KOPT-K1 (cell line): ENCODE results near the gene SETD1B.
"Not testable (repeated sequence)": the region's sequence is repeated elsewhere in the genome, so short reads cannot be mapped to it uniquely, and the experiment has no call there.

Experiments used
- H3K27ac ChIP-seq: fragments of 200-600 bp; sonication (generic); 2 replicates; pipeline ENCODE4 v1.5.1; 2016; ENCODE audit warnings: antibody characterized with exemption, mild to moderate bottlenecking, low read depth, low read length; ENCODE audit not compliant: poor library complexity, severe bottlenecking
- H3K36me3 ChIP-seq: fragments of 200-600 bp; sonication (generic); 2 replicates; pipeline ENCODE4 v1.5.1; 2017; ENCODE audit warnings: antibody characterized with exemption, mild to moderate bottlenecking, low read length, moderate library complexity; ENCODE audit not compliant: insufficient read depth
- H3K9me3 ChIP-seq: fragments of 200-600 bp; sonication (generic); 2 replicates; pipeline ENCODE4 v1.5.1; 2017; ENCODE audit warnings: antibody characterized with exemption, low read length, mild to moderate bottlenecking; ENCODE audit not compliant: insufficient read depth, poor library complexity, severe bottlenecking

SETD1B gene

DNA sequence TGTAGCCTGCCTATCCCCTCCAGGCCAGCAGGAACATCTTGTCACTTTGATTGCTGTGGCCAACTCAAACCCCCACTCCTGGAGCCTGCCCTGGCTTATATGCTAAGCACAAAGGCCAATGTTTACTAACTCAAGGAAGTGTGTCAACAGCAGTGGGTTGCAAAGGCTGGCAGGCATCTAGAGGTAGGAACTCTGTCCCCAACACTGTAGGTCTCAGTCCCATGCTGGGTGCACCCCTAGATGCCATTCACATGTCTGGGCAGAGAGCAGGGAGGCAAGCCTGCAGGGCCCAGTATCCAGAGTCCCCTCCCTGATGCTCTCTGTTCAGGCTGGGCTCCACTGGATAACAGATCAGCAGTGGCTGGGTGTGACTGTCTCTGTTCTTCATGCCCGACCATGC is 56.4 kb downstream of the SETD1B start:
- H3K27ac ChIP-seq: no peak overlapping the region
- H3K36me3 ChIP-seq: no peaks in the 10 kb centered on the region
- H3K9me3 ChIP-seq: no peaks in the 10 kb centered on the region

DNA sequence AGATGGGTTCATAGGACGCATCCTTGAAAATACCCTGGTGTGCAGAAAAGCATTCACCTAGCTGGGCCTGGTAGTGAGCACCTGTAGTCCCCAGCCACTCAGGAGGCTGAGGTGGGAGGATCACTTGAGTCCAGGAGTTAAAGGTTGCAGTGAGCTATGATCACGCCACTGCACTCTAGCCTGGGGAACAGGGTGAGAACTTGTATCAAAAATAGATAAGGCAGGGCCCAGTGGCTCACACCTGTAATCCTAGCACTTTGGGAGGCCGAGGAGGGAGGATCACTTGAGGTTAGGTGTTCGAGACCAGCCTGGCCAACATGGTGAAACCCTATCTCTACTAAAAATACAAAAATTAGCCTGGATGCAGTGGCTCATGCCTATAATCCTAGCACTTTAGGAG is 56.9 kb downstream of the SETD1B start:
- not testable (repeated sequence) for H3K27ac ChIP-seq, H3K36me3 ChIP-seq, H3K9me3 ChIP-seq

DNA sequence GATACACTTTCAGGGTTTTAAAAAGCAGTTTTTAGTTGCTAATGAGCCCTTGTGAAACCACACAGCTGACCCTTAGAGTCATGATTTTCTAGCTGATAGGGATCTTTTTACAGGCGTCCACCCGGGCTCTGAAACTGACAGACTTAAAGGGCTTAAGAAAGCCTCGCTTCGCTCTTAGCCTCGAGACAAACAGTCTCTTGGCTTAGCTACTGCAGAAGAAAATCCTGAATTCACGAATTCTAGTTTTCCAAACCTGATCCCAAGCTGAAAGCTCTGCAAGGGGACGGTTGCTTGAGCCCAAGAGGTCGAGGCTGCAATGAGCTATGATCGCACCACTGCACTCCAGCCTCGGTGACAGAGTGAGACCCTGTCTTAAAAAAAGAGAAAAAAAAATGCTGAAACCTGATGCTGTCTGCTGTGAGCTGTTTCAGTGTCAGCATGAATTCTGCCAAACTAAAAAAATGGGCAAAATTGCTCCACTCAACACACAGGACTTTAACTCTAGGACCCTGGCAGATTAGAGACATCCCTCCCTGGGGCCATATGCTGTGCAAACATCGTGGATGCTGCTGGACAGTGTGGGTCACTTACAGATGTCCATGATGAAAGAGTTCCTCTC is 57.9 kb downstream of the SETD1B start:
- H3K9me3 ChIP-seq: no peaks in the 10 kb centered on the region
- H3K36me3 ChIP-seq: no peaks in the 10 kb centered on the region
- no peak overlapping the region for H3K27ac ChIP-seq

DNA sequence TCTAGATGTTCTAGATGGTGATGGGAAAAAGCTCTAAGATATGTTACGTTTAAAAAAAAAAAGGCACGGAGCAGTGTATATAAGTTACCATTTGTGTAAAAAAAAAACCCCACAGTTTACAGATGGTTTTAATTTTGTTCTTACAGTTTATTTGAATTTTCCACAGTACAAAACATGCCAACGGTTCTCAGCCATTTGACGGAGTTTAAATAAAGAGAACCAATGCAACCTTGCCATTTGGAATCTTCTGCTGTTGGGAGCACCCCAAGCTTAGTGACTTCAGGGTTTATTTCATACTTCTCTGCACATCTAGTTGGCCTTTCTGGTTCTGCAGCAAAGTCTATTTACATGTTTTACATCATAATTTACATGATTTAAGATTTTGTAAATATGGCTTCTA is 62.5 kb downstream of the SETD1B start:
- Histone ChIP-seq H3K36me3 (no peaks in the 10 kb centered on the region), H3K9me3 (no peaks in the 10 kb centered on the region), H3K27ac (no peak overlapping the region)

DNA sequence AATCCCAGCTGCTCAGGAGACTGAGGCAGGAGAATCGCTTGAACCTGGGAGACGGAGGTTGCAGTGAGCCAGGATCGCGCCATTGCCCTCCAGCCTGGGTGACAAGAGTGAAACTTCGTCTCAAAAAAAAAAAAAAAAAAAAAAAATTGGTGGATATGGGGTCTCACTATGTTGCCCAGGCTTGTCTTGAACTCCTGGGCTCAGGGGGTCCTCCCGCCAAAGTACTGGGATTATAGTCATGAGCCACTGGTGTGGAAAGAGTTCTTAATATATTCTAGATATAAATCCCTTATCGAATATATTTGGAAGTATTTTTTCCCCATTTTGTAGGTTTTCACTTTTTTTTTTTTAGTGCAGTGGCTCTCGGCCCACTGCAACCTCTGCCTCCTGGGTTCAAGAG is 65.4 kb downstream of the SETD1B start:
- not testable (repeated sequence) for H3K9me3 ChIP-seq, H3K36me3 ChIP-seq

DNA sequence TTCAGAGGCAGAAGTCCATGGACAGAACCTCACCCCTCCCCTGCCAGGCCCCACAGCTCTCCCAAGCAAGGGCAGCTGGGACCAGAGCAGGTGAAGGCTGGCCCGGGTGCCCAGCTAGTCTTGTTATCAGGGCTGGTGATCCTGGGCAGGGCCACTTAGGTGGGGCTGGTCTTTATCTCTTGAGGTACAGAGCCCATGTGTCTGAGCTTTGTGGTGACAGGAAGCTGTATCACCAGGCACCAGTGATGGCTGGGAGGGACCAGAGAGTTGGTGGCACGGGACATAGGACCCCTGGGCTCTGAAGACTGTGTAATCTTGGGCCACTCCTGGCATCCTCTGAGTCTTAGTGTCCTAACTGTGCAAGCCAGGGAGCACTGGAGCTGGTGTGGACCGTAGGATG is 67.7 kb downstream of the SETD1B start:
- no peaks in the 10 kb centered on the region for H3K9me3 ChIP-seq
- no peak overlapping the region for H3K27ac ChIP-seq
- no peaks in the 10 kb centered on the region for H3K36me3 ChIP-seq

More for the DNA sequence above, 65.4 kb downstream of the SETD1B start:
- H3K27ac ChIP-seq: not testable (repeated sequence)

DNA sequence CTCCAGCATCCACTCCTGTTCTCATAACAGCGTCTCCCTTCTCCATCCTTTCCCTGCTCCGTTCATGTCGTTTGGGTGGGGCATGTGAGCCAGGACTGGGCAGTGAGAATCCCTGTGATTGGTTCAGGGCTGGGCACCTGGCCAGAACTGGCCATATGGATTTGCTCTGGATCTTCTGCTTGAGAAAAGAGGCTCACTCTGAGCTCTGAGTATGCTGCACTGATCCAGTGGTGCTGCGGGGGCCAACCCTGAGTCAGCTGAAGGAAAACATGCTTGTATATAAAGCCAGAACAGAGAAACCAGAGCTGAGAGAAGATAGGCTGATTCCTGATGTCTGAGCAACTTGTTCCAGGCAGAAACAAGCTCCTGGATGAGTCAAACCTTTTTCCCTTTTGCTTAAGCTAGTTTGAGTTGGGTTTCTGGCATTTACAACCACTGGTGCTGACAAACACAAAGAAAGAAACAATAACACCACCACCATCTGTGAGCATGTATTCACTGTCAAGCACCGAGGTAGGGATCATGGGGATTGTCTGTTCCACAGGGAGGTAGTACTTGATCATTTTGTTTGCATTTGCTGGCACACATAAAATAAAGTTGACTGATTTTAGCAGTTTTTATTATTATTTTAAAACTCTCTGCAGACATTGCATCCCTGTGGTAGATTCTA is 68.9 kb downstream of the SETD1B start:
- H3K27ac ChIP-seq: no peak overlapping the region
- H3K9me3 ChIP-seq: no peaks in the 10 kb centered on the region
- H3K36me3 ChIP-seq: no peaks in the 10 kb centered on the region

DNA sequence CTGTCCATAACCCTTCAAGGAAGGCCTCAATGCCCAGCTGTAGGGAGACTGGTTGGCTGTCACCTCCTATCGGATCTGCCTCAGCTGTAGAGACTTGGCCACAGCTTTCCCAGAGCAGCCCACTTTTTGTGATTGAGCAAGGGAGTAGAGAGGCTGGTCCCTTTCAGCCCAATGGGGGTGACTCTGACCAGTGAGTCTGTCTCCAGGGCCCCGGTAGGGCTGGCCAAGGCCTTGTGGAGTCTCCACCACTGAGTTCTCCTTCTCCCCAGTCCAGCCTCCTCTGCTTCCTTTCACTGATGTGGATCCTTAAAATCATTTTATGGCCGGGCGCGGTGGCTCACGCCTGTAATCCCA is 69.4 kb downstream of the SETD1B start:
- H3K36me3 ChIP-seq: no peaks in the 10 kb centered on the region
- H3K9me3 ChIP-seq: no peaks in the 10 kb centered on the region
- no peak overlapping the region for H3K27ac ChIP-seq

DNA sequence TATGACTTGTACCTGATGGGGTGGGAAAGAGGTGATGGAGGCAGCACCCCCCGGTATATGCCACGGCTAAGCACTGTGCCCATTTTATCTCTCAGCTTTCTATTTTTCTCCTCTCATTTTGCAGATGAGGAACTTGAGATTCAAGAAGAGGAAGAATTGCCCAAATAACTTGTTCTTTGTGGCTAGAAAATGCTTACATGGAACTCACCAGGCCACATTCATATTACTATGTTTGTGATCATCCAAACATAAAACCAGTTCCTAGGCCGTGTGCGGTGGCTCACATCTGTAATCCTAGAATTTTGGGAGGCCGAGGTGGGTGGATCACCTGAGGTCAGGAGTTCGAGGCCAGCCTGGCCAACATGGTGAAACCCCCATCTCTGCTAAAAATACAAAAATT is 70.3 kb downstream of the SETD1B start:
- Histone ChIP-seq H3K27ac (no peak overlapping the region), H3K9me3 (no peaks in the 10 kb centered on the region), H3K36me3 (no peaks in the 10 kb centered on the region)

DNA sequence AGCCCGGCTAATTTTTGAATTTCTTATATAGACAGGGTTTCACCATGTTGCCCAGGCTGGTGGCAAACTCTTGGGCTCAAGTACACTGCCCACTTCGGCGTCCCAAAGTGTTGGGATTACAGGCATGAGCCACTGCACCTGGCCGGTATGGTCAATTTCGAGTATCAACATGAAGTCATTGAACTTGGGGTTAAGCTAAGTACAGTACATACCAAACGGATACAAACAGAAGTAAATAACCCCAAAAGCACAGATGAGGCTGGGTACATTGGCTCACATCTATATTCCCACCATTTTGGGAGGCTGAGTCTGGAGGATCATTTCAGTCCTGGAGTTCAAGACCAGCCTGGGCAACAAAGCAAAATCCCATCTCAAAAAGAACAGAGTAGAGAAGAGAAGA is 71.8 kb downstream of the SETD1B start:
- H3K27ac ChIP-seq: no peak overlapping the region
- no peaks in the 10 kb centered on the region for H3K36me3 ChIP-seq
- H3K9me3 ChIP-seq: no peaks in the 10 kb centered on the region

DNA sequence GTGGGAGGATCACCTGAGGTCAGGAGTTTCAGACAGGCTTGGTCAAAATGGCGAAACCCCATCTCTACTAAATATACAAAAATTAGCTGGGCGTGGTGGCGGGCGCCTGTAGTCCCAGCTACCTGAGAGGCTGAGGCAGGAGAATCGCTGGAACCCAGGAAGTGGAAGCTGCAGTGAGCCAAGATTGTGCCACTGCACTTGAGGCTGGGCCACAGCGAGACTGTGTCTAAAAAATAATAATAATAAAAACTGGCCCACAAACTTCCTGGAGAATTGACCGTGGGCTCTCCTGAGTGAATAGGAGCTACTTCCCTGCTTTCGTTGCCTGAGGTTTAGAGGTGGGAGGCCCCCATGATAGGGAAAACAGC is 72.3 kb downstream of the SETD1B start:
- H3K36me3 ChIP-seq, H3K27ac ChIP-seq, H3K9me3 ChIP-seq: not testable (repeated sequence)
